Heart left ventricle (tissue), 13 donors: ENCODE results near the gene DFFB.

Experiments
- POLR2A ChIP-seq, 2 donors: fragments of 450-650 bp; IDR thresholded peaks; one replicate each; pipeline ENCODE4 v1.6.1; 2017; ENCODE audit warnings: antibody characterized with exemption in 2 of 2, mild to moderate bottlenecking in 2 of 2, moderate library complexity in 2 of 2
- TF ChIP-seq, protein P1 (sequence below), 12 donors: fragments of 200-600 bp; sonication (generic) in 4 of 12; IDR thresholded peaks; one replicate each; pipeline versions ENCODE4 v1.5.0 to v1.8.0; 2018 to 2022; ENCODE audit warnings: antibody characterized with exemption in 12 of 12, mild to moderate bottlenecking in 5 of 12
- donor health status: ischemic (EF 13 %, LVEDD 7.1; RV severe dilation, severe dysfunction).
- donor health status: DM: no; HTN: yes; CAD: no.
- donor health status: DM: no; HTN: no; CAD: no.
- donor health status: ischemic (EF 25% LVEDD 6.9; RV normal size, moderate dysfunction).
- donor health status: ischemic (EF 25% LVEDD 5.7; RV mildly dilated, moderate dysfunction).
- donor health status: ischemic (EF 35%, LVEDD 5.7; RV mildly dilated, moderate dysfunction).
- donor health status: nonischemic (EF 11% LVEDD 7.7; RV severe dilation, severe dysfunction).
- donor health status: DM: yes; HTN: yes; CAD: no.
- donor health status: PGD.
- donor health status: ischemic (EF 29% LVEDD 5.4; RV normal size, mild dysfunction).
- donor health status: nonischemic (EF 23%, LVEDD 6.1; RV moderate dilation, normal function).

DNA sequence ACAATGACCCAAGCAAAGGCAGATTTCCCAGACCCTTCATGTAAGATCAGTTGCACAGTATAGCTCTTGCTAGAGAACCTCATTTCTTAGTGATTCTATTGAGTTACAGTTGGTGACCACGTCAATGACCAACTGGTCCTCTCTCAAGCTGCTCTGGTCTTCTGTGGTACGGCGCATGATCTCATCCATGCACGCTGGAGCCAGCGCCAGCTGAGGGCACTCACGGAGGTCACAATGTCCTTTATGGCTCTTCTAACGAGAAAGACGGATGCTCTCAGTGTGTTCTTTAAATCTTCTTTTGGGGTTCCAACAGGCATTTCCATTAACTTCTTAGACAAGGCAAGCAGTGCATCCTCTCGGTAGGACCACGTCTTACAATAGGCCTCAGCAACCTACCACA is 22.6 kb upstream of the DFFB start:
- TF ChIP-seq, protein P1, sequence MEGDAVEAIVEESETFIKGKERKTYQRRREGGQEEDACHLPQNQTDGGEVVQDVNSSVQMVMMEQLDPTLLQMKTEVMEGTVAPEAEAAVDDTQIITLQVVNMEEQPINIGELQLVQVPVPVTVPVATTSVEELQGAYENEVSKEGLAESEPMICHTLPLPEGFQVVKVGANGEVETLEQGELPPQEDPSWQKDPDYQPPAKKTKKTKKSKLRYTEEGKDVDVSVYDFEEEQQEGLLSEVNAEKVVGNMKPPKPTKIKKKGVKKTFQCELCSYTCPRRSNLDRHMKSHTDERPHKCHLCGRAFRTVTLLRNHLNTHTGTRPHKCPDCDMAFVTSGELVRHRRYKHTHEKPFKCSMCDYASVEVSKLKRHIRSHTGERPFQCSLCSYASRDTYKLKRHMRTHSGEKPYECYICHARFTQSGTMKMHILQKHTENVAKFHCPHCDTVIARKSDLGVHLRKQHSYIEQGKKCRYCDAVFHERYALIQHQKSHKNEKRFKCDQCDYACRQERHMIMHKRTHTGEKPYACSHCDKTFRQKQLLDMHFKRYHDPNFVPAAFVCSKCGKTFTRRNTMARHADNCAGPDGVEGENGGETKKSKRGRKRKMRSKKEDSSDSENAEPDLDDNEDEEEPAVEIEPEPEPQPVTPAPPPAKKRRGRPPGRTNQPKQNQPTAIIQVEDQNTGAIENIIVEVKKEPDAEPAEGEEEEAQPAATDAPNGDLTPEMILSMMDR (IDR thresholded peaks at IDR 0.05) = no peak
- no peak for TF ChIP-seq POLR2A (IDR thresholded peaks at IDR 0.05)
